Pons (tissue), 1 donor: ENCODE measurements around the gene ID2.

Experiments used
- DNase-seq: peaks from one replicate; pipeline ENCODE4 v3.0.0-alpha.2; 2016; ENCODE audit warnings: low spot score

Gene ID2

GRCh38 chr2:8648441-8649213, 33.2 kb upstream of the ID2 start:
- DNase-seq = no peak

GRCh38 chr2:8649718-8650117, 32.1 kb upstream of the ID2 start:
- no peak for DNase-seq

- no peak for DNase-seq
These were observed 31.6 kb upstream of the ID2 start for GRCh38 chr2:8650256-8650655.

- DNase-seq = no peak
These were observed 29.0 kb upstream of the ID2 start for GRCh38 chr2:8652774-8653426.

GRCh38 chr2:8653485-8653884, 28.4 kb upstream of the ID2 start:
- DNase-seq = no peak

GRCh38 chr2:8654041-8654440, 27.8 kb upstream of the ID2 start:
- no peak for DNase-seq

- no peak for DNase-seq
These were observed 27.4 kb upstream of the ID2 start for GRCh38 chr2:8654483-8654882.

GRCh38 chr2:8656160-8656641, 25.7 kb upstream of the ID2 start:
- DNase-seq = no peak

GRCh38 chr2:8656811-8657210, 25.0 kb upstream of the ID2 start:
- DNase-seq = no peak

- DNase-seq = no peak
These were observed 24.3 kb upstream of the ID2 start for GRCh38 chr2:8657423-8658062.

- DNase-seq = no peak
These were observed 23.6 kb upstream of the ID2 start for GRCh38 chr2:8658064-8658862.

- no peak for DNase-seq
These were observed 22.6 kb upstream of the ID2 start for GRCh38 chr2:8659092-8659734.

GRCh38 chr2:8659735-8660492, 21.9 kb upstream of the ID2 start:
- no peak for DNase-seq

- DNase-seq = no peak
These were observed 20.6 kb upstream of the ID2 start for GRCh38 chr2:8661235-8661634.

GRCh38 chr2:8661736-8662135, 20.1 kb upstream of the ID2 start:
- DNase-seq = no peak

GRCh38 chr2:8662239-8662879, 19.5 kb upstream of the ID2 start:
- DNase-seq = no peak

GRCh38 chr2:8663997-8664396, 17.9 kb upstream of the ID2 start:
- no peak for DNase-seq

GRCh38 chr2:8666581-8666980, 15.3 kb upstream of the ID2 start:
- no peak for DNase-seq

GRCh38 chr2:8667896-8668512, 13.9 kb upstream of the ID2 start:
- no peak for DNase-seq
